AG08395 (cell line): Measurements from ENCODE around the gene CELSR1.

Experiments used
- DNase-seq: peaks from one replicate; pipeline ENCODE4 v3.0.0; 2012; ENCODE audit warnings: mixed read lengths, low spot score

Gene CELSR1

GRCh38 chr22:46553189-46553588 is 15.8 kb upstream of the CELSR1 start:
- DNase-seq: no peak

- DNase-seq: no peak
Measured at GRCh38 chr22:46551996-46552395, 14.6 kb upstream of the CELSR1 start.

DNA sequence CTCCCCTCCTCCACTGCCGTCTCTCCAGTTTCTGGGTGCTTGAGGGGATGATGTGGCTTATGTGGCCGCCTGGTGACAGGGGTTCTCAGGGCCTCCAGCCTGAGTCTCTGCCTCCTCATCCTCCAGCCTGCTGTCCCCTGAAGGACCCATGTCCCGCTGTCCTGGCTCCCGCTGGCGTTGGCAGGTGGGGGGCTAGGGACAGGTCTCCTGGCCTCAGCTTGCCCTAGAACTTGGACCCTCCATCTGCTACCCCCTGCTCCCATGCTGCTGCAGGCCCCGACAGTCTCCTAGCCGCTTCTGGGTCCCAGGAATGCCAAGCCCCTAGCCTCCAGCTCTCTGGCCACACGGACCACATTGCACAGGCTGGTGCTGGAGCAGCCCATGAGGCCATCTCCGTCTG is 13.9 kb upstream of the CELSR1 start:
- DNase-seq: no peak

- DNase-seq: no peak
Measured at GRCh38 chr22:46549971-46550641, 12.7 kb upstream of the CELSR1 start.

DNA sequence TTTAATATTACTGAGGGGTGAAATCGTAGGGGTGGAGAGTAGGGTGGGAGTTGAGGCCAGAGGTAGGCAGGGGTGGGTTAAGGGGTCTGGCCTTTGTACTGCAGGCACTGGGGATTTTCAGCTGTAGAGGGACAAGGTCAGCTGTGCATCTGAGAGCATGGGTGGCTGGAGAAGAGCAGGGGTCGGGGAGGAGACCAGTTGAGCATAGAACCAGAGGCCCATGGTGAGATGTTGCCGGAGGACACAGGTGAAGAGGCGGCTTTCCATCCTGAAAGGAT is 12.1 kb upstream of the CELSR1 start:
- DNase-seq: no peak

GRCh38 chr22:46547883-46548244 is 10.4 kb upstream of the CELSR1 start:
- peak; percentile 96 for DNase-seq

DNA sequence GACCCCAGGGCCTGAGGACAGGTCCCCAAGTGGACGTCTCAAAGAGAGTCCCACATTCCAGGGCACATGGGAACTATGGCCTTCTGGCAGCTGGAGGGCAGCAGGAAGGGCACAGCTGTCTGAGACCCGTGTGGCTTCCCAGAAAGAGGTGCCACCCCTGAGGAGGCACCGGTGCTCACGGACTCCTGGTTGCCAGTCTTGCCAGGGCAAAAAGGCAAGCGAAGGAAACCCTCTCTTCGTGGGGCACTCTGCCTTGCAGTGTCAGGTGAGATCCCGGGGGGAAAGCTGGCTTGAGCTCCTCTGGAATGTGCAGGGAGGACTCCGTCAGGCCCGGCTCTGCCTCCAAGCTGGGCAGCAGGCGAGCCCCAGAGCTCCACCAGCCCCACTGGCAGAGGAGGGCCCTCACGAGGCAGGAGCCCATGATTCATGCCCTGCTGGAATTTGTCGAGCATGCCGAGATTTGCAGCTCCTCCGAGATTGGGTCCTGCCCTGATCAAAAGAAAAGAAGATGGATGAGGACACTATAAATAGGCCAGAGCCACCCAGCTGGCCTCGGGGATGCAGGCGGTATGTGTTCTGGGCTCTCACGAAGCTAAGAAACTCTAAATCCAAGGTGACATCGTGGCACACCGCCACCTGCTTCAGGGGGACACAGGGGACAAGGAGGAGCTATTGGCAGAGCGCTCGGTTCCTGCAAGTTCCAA is 9.9 kb upstream of the CELSR1 start:
- peak; percentile 92 for DNase-seq

DNA sequence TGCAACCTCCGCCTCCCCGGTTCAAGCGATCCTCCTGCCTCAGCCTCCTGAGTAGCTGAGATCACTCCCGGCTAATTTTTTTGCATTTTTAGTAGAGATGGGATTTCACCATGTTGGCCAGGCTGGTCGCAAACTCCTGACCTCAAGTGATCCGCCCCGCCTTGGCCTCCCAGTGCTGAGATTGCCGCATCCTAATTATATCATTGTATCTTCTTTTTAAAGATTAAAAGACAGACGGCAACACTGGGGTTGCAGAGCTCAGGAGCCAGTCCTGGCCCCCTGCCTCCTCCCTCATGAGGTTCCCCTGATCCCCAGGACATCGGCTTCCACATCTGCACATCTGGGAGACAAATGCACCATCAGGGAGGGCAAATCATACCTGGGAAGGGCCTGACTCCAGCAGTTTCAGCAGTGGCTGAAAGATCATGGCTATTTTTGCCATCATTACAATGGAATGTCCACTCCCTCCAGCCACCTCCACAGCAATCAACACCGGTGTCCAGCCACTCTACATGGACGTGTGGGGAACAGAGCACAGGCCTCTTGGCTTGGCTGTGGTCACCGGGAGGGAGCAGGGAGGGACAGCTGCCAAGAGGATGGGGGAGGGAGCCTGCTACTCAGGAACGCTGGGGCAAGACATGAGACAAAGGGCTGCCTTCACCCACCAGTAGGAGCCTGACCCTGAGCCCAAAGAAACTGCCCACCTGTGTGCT is 9.2 kb upstream of the CELSR1 start:
- DNase-seq: peak; percentile 54

- no peak for DNase-seq
Measured at GRCh38 chr22:46545086-46545792, 7.8 kb upstream of the CELSR1 start.

DNA sequence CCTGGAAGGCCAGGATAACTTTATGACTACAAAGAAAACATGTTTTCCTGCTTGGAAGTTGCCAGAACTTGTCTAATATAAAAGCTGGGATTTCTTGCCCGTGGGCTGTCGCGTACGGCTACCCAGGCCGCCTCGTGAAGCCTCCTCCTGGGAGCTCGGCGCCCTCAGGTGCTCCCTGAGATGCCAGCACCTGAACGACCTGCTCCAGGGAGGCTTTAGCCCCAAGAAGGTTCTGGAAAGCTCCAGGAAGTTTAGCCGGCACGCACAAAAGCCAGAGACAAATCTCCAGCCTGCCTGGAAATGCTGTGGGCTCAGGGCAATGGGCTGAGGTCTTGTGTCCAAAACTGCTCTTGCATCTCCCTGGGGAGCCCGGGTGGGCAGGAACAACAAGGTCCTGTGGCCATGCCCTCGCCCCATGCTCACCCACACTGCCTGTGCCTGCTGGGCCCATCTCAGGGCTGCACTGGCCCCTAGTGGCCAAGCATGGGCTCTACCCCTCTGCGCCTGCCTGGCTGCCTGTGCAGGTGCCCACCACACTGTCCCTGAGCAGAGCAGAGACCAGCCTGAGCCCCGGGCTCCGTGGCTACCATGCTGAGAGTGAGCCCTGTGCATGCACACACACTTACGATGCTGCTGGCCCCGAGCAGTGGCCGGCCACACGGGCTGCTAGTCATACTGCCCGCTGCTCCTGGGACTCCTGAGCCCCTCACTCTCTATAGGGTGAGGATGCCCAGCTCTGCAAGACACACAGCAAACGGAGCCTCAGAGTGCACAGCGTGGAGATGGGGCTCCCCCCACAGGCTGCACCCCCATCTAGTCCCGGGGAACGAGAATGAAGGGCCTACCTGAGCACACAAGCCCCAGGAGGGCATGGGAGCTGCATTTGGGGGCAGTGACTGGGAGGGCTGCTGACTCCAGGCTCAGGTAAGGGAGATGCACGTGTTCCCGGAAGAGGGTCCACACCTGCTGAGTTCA is 4.9 kb upstream of the CELSR1 start:
- DNase-seq: peak; percentile 93

DNA sequence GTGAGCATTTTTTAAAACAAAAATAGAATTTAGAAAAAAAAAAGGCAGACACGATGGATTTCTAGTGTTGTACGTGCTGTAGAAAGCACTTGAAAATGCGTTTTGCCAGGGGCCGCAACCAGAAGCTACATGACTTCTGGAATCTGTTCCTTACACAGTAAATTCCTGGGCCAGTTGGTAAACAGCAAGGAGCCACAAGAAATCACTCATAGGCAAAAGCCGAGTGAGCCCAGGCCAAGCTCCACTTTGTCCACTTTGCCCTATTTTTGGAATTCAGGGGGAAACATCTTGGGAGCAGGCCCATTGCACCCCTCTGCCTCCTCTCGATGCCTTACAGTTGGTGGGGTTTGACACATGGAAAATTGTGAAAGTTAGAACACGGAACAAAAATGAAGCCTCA is 4.1 kb upstream of the CELSR1 start:
- DNase-seq: no peak

DNA sequence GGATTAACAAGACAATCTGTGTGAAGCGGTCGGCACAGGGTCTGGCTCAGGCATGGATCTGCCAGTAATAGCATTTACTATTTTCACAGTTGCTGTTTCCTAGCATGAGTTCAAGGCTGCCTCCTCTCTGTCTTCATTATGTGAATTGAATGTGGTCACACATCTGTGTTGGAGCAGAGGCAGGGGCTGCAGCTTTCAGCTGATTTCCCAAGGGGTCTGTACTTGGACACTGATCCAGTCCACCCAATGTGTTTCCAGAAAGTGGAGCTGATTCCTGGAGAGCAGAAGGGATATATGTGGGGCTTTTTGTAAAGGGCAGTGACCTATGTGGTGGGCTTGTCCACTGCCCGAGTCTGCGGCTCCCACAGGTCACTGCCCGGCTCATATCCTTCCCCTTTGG is 3.5 kb upstream of the CELSR1 start:
- DNase-seq: no peak

DNA sequence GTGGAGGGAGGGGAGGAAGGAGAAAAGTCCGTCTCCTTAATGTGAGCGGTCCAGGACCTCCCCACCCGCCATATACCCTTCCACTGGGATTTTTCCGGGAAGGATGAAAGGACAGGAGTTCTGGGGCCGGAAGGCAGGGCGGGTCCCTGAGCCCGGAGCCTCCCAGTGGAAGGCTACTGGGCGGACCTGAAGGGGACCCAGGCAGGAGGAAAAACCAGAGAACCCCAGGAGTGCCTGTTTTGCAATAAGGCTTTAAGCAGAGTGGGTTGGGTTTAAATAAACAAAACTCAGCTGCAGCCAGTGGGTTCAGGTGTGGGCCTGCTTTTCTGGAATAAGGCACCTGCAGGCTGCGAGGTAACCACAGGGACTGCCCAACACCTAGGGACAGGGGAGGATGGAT is 1.7 kb upstream of the CELSR1 start:
- no peak for DNase-seq

- peak; percentile 64 for DNase-seq
Measured at GRCh38 chr22:46538814-46539160, 1.4 kb upstream of the CELSR1 start.

DNA sequence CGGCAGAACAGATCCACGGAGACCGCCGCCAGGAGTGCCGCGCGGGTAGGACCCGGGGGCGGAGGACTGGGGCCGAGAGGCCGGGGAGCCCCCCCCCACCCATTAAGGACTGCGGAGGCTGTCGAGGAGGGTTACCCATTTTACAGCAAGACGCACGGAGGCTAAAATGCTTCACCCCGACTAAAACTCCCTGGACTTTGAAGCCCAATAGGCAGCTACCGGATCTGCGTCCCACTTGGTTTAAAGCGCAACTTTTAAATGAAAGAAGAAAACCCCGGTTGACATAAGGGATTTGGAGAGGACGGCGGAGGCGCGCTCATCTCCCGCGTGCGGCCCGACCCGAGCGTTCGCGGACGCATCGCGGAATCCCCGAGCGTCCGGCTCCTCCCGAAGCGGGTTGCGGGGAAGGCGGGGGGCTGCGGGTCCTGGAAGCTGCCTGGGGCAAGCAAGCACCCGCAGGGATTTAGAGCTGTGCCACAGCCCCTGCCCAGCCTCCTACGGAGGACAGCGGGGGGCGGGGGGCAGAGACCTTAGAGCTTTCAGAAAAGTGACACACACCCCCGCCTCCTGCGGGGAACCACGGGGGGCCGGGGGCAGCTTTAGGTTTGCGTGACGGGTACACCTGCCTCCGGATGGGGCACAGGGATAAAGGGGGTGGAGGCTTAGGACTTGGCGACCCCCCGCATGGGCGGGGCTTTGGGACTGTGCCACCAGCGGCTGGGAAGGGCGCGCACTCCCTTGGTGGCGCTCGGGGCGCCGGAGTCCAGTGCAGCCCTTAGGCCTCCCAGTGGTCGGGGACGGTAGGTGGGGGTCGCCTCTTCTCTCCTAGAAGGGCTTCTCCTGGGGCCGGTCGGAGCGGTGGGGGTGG is 760 bp upstream of the CELSR1 start:
- peak; percentile 31 for DNase-seq

GRCh38 chr22:46536537-46537224 is 739 bp downstream of the CELSR1 start:
- DNase-seq: no peak

- no peak for DNase-seq
Measured at GRCh38 chr22:46535876-46536536, 1.4 kb downstream of the CELSR1 start.

DNA sequence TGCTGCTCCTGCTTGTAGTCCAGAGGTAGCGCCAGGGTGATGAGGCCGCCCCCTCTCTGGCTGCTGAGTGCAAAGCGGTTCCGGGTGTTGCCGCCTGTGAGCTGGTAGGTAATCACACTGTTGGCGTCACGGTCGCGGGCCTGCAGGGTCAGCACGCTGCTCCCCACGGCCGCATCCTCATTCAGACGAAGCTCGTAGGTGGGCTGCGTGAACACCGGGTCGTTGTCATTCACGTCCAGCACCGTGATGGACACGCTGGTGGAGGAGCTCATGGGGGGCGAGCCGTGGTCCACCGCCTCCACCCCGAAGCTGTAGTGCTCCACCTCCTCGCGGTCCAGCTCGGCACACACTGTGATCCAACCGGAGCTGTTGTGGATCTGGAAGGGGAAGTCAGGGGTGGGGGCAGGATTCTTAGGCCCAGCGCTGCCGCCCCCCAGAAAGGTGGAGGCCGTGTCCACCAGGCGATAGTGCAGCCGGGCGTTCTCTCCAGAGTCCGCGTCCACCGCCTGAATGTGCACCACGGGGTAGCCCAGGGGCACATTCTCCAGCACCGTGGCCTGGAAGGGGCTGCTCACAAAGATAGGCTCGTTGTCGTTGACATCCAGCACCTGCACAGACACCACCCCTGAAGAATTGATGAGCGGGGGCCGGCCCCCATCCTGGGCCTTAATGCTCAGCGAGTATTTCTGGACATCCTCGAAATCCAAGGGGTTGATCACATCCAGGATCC is 2.4 kb downstream of the CELSR1 start:
- DNase-seq: no peak

GRCh38 chr22:46534177-46534776 is 3.1 kb downstream of the CELSR1 start:
- DNase-seq: no peak
